MG63 (cell line): ENCODE measurements around the gene NEBL. TPM values are rescaled to one million over a fixed set of nuclear protein-coding genes. Genes with fewer than 3 reads are reported as not detected.

Source experiments
- DNase-seq: peaks from one replicate; pipeline ENCODE4 v3.0.0-alpha.2; 2020
- H3K27me3 ChIP-seq: fragments of 250-450 bp; sonication (Bioruptor Pico); 2 replicates; pipeline ENCODE4 v1.5.1; 2020; ENCODE audit warnings: mild to moderate bottlenecking, moderate library complexity
- H3K36me3 ChIP-seq: fragments of 250-450 bp; sonication (Bioruptor Pico); 2 replicates; pipeline ENCODE4 v1.5.1; 2020; ENCODE audit warnings: mild to moderate bottlenecking, moderate library complexity
- H3K4me3 ChIP-seq: fragments of 250-450 bp; sonication (Bioruptor Pico); 2 replicates; pipeline ENCODE4 v1.5.1; 2020; ENCODE audit warnings: mild to moderate bottlenecking, moderate library complexity
- H3K9me3 ChIP-seq: fragments of 250-450 bp; sonication (Bioruptor Pico); 2 replicates; pipeline ENCODE4 v1.5.1; 2020; ENCODE audit warnings: mild to moderate bottlenecking, moderate library complexity
- total RNA-seq: library from RNA; depleted of rRNA; stranded (reverse); fragments of >200 nt; shearing (Covaris generic); gene quantifications from 2 replicates; pipeline ENCODE4 v1.2.3, GENCODE V29; 2014; ENCODE audit warnings: low replicate concordance

NEBL gene
- total RNA-seq, 1 experiment from 2014 or later, result 0.03 TPM

GRCh38 chr10:20885678-20886077 is 11.4 kb downstream of the NEBL start:
- no peak overlapping the region for H3K4me3 ChIP-seq
- H3K27me3 ChIP-seq, result no peaks in the 10 kb centered on the region; the same call in 1 of the 2 replicates
- DNase-seq, result no peak
- no peaks in the 10 kb centered on the region for H3K9me3 ChIP-seq
- H3K36me3 ChIP-seq, result no peaks in the 10 kb centered on the region

- Histone ChIP-seq H3K9me3 (no peaks in the 10 kb centered on the region), H3K4me3 (no peak overlapping the region), H3K36me3 (no peaks in the 10 kb centered on the region), H3K27me3 (no peaks in the 10 kb centered on the region; the same call in 1 of the 2 replicates)
- DNase-seq, result no peak
Observed at GRCh38 chr10:20883552-20883951, 13.6 kb downstream of the NEBL start.

GRCh38 chr10:20882091-20882490 is 15.0 kb downstream of the NEBL start:
- H3K4me3 ChIP-seq, result no peak overlapping the region

GRCh38 chr10:20879136-20879535 is 18.0 kb downstream of the NEBL start:
- H3K4me3 ChIP-seq, result no peak overlapping the region
- H3K9me3 ChIP-seq, result no peaks in the 10 kb centered on the region
- H3K36me3 ChIP-seq, result no peaks in the 10 kb centered on the region
- DNase-seq, result no peak
- no peaks in the 10 kb centered on the region for H3K27me3 ChIP-seq

More at GRCh38 chr10:20882091-20882490, 15.0 kb downstream of the NEBL start:
- Histone ChIP-seq H3K9me3 (no peaks in the 10 kb centered on the region), H3K27me3 (no peaks in the 10 kb centered on the region), H3K36me3 (no peaks in the 10 kb centered on the region)
- DNase-seq, result no peak

- no peak for DNase-seq
Observed at GRCh38 chr10:20877986-20878983, 18.8 kb downstream of the NEBL start.

GRCh38 chr10:20877554-20877953 is 19.6 kb downstream of the NEBL start:
- DNase-seq, result no peak
- no peaks in the 10 kb centered on the region for H3K27me3 ChIP-seq

More at GRCh38 chr10:20877986-20878983, 18.8 kb downstream of the NEBL start:
- H3K4me3 ChIP-seq, result no peak overlapping the region
- H3K36me3 ChIP-seq, result no peaks in the 10 kb centered on the region
- no peaks in the 10 kb centered on the region for H3K9me3 ChIP-seq
- H3K27me3 ChIP-seq, result no peaks in the 10 kb centered on the region

GRCh38 chr10:20874261-20874660 is 22.9 kb downstream of the NEBL start:
- no peak for DNase-seq
- Histone ChIP-seq H3K36me3 (no peaks in the 10 kb centered on the region), H3K9me3 (no peaks in the 10 kb centered on the region), H3K4me3 (no peak overlapping the region), H3K27me3 (no peaks in the 10 kb centered on the region)

More at GRCh38 chr10:20877554-20877953, 19.6 kb downstream of the NEBL start:
- Histone ChIP-seq H3K36me3 (no peaks in the 10 kb centered on the region), H3K4me3 (no peak overlapping the region), H3K9me3 (no peaks in the 10 kb centered on the region)

- Histone ChIP-seq H3K9me3 (no peaks in the 10 kb centered on the region), H3K27me3 (no peaks in the 10 kb centered on the region), H3K4me3 (no peak overlapping the region), H3K36me3 (no peaks in the 10 kb centered on the region)
- DNase-seq, result no peak
Observed at GRCh38 chr10:20871970-20872369, 25.1 kb downstream of the NEBL start.

- H3K27me3 ChIP-seq, result no peaks in the 10 kb centered on the region
- H3K9me3 ChIP-seq, result no peaks in the 10 kb centered on the region
- no peak overlapping the region for H3K4me3 ChIP-seq
- no peaks in the 10 kb centered on the region for H3K36me3 ChIP-seq
- DNase-seq, result no peak
Observed at GRCh38 chr10:20870834-20871233, 26.3 kb downstream of the NEBL start.

GRCh38 chr10:20863008-20863407 is 34.1 kb downstream of the NEBL start:
- Histone ChIP-seq H3K36me3 (no peaks in the 10 kb centered on the region), H3K27me3 (no peaks in the 10 kb centered on the region), H3K9me3 (no peaks in the 10 kb centered on the region), H3K4me3 (no peak overlapping the region)
- DNase-seq, result no peak

- Histone ChIP-seq H3K27me3 (no peaks in the 10 kb centered on the region), H3K4me3 (no peak overlapping the region), H3K36me3 (no peaks in the 10 kb centered on the region), H3K9me3 (no peaks in the 10 kb centered on the region)
- DNase-seq, result no peak
Observed at GRCh38 chr10:20858292-20859124, 38.6 kb downstream of the NEBL start.

GRCh38 chr10:20856484-20856883 is 40.6 kb downstream of the NEBL start:
- Histone ChIP-seq H3K27me3 (no peaks in the 10 kb centered on the region), H3K36me3 (no peaks in the 10 kb centered on the region), H3K9me3 (no peaks in the 10 kb centered on the region), H3K4me3 (no peak overlapping the region)
- DNase-seq, result no peak

- no peaks in the 10 kb centered on the region for H3K9me3 ChIP-seq
- no peak for DNase-seq
- H3K27me3 ChIP-seq, result no peaks in the 10 kb centered on the region
- no peak overlapping the region for H3K4me3 ChIP-seq
- no peaks in the 10 kb centered on the region for H3K36me3 ChIP-seq
Observed at GRCh38 chr10:20855398-20856038, 41.6 kb downstream of the NEBL start.

GRCh38 chr10:20853276-20853675 is 43.8 kb downstream of the NEBL start:
- Histone ChIP-seq H3K27me3 (no peaks in the 10 kb centered on the region), H3K4me3 (no peak overlapping the region), H3K36me3 (no peaks in the 10 kb centered on the region), H3K9me3 (no peaks in the 10 kb centered on the region)
- DNase-seq, result no peak

GRCh38 chr10:20852303-20852702 is 44.8 kb downstream of the NEBL start:
- Histone ChIP-seq H3K4me3 (no peak overlapping the region), H3K36me3 (no peaks in the 10 kb centered on the region), H3K9me3 (no peaks in the 10 kb centered on the region), H3K27me3 (no peaks in the 10 kb centered on the region)
- DNase-seq, result no peak

- H3K27me3 ChIP-seq, result no peaks in the 10 kb centered on the region
- no peak overlapping the region for H3K4me3 ChIP-seq
- H3K9me3 ChIP-seq, result no peaks in the 10 kb centered on the region
- H3K36me3 ChIP-seq, result no peaks in the 10 kb centered on the region
- no peak for DNase-seq
Observed at GRCh38 chr10:20847512-20847911, 49.6 kb downstream of the NEBL start.

GRCh38 chr10:20846263-20846662 is 50.8 kb downstream of the NEBL start:
- Histone ChIP-seq H3K4me3 (no peak overlapping the region), H3K27me3 (no peaks in the 10 kb centered on the region)

More at GRCh38 chr10:20846263-20846662, 50.8 kb downstream of the NEBL start:
- Histone ChIP-seq H3K9me3 (no peaks in the 10 kb centered on the region), H3K36me3 (no peaks in the 10 kb centered on the region)
- DNase-seq, result no peak
